Measurements from ENCODE around the gene ST3GAL4. TPM values are rescaled to one million over a fixed set of nuclear protein-coding genes. Genes with fewer than 3 reads are reported as not detected.

The ST3GAL4 gene
- total RNA-seq, 1 experiment from 2014 or later = 11.2 TPM

DNA sequence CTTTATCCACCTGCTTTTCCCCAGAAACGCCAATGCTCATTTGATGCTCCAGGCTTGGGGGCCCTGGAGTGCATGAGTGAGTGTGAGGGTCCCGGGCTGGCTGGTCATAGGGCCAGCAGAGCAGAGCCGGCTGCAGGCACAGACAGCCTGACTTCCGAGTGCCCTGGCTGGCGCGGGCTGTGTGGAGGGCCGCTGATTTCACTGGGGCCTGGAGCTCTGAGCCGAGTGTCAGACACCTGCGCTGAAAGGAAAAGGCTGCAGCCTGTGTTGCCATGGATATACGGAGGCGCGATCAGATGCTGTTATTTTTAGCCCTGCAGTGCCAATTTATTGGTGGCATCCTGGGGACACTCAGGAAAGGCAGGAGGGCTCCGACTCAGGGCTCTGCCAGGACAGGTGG lies 87.6 kb downstream of the ST3GAL4 start:
- no peak overlapping the region for H3K4me3 Mint-ChIP-seq (ENCODE audit: unreplicated experiment)
- H3K4me1 Mint-ChIP-seq (ENCODE audit: low read depth, unreplicated experiment) = peaks cover 7% of the 10 kb centered on the region
- peaks cover 4% of the 10 kb centered on the region for H3K27me3 ChIP-seq (replicated peaks; ENCODE audit: control insufficient read depth, insufficient read depth, low read length)
- H3K4me1 ChIP-seq = no peaks in the 10 kb centered on the region; the same call in 1 of the 2 replicates
- CTCF ChIA-PET = interaction anchor here (1.4 to 4.0 kb wide), 3 partner anchors 37 to 903 kb away, joined by 3 to 84 read pairs (median 7); no protein-coding TSS in a partner anchor
- TF ChIP-seq, protein P1, sequence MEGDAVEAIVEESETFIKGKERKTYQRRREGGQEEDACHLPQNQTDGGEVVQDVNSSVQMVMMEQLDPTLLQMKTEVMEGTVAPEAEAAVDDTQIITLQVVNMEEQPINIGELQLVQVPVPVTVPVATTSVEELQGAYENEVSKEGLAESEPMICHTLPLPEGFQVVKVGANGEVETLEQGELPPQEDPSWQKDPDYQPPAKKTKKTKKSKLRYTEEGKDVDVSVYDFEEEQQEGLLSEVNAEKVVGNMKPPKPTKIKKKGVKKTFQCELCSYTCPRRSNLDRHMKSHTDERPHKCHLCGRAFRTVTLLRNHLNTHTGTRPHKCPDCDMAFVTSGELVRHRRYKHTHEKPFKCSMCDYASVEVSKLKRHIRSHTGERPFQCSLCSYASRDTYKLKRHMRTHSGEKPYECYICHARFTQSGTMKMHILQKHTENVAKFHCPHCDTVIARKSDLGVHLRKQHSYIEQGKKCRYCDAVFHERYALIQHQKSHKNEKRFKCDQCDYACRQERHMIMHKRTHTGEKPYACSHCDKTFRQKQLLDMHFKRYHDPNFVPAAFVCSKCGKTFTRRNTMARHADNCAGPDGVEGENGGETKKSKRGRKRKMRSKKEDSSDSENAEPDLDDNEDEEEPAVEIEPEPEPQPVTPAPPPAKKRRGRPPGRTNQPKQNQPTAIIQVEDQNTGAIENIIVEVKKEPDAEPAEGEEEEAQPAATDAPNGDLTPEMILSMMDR (IDR thresholded peaks at IDR 0.05; ENCODE audit: insufficient read depth in 1 of 2, low read depth in 1 of 2, low read length in 1 of 2, severe bottlenecking in 1 of 2, unreplicated experiment in 1 of 2) = no peak
- no peak for DNase-seq
- no peaks in the 10 kb centered on the region for H3K9me3 ChIP-seq
- no peaks in the 10 kb centered on the region for H3K36me3 Mint-ChIP-seq (ENCODE audit: insufficient read depth, unreplicated experiment)
- POLR2A ChIA-PET = no interaction called here
- H3K36me3 ChIP-seq (ENCODE audit: control insufficient read depth, insufficient read depth, low read length) = no peaks in the 10 kb centered on the region
- intact Hi-C loops (cut with micrococcal nuclease; ENCODE audit: unreplicated experiment) = loop anchor here (5.0 kb wide), 3 partner anchors 119 to 1714 kb away; no protein-coding TSS in a partner anchor
- no peak overlapping the region for H3K27ac Mint-ChIP-seq (ENCODE audit: unreplicated experiment)
- no peaks in the 10 kb centered on the region for H3K9me3 Mint-ChIP-seq (ENCODE audit: unreplicated experiment)
- H3K27me3 Mint-ChIP-seq (ENCODE audit: insufficient read depth, unreplicated experiment) = peaks cover 49% of the 10 kb centered on the region
- no peak overlapping the region for H3K4me3 ChIP-seq (ENCODE audit: low read depth, low read length)
- BruUV-seq (replicated peaks) = no TSS peak

DNA sequence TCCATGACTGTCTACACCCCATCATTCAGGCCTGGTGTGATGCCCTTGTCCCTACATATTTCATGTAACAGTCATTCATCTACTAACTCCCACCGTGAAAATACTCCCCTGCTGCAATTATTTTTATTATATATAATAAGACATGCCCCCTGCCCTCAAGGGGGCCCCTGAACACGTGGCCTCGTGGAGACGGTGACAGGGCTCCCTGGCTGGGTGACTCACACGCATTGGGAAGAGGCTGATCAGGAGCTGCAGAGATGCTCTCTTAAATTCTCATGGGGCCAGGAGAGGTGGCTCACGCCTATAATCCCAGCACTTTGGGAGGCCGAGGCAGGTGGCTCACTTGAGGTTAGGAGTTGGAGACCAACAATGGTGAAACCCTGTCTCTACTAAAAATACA lies 88.6 kb downstream of the ST3GAL4 start:
- Mint-ChIP-seq H3K4me3 (ENCODE audit: unreplicated experiment) (no peak overlapping the region), H3K27me3 (ENCODE audit: insufficient read depth, unreplicated experiment) (peaks cover 49% of the 10 kb centered on the region), H3K27ac (ENCODE audit: unreplicated experiment) (no peak overlapping the region), H3K36me3 (ENCODE audit: insufficient read depth, unreplicated experiment) (no peaks in the 10 kb centered on the region), H3K9me3 (ENCODE audit: unreplicated experiment) (no peaks in the 10 kb centered on the region), H3K4me1 (ENCODE audit: low read depth, unreplicated experiment) (peaks cover 7% of the 10 kb centered on the region)
- DNase-seq = no peak
- H3K4me3 ChIP-seq (ENCODE audit: low read depth, low read length) = no peak overlapping the region
- H3K27me3 ChIP-seq (replicated peaks; ENCODE audit: control insufficient read depth, insufficient read depth, low read length) = peaks cover 4% of the 10 kb centered on the region
- intact Hi-C loops (cut with micrococcal nuclease; ENCODE audit: unreplicated experiment) = loop anchor here (5.0 kb wide), 3 partner anchors 118 to 1713 kb away; no protein-coding TSS in a partner anchor
- no peaks in the 10 kb centered on the region; the same call in 1 of the 2 replicates for H3K4me1 ChIP-seq
- CTCF ChIA-PET = interaction anchor here (1.4 to 4.0 kb wide), 2 partner anchors 36 to 902 kb away, joined by 3 to 84 read pairs; no protein-coding TSS in a partner anchor
- no peaks in the 10 kb centered on the region for H3K36me3 ChIP-seq (ENCODE audit: control insufficient read depth, insufficient read depth, low read length)
- no TSS peak for BruUV-seq (replicated peaks)
- POLR2A ChIA-PET = no interaction called here
- TF ChIP-seq, protein P1 (IDR thresholded peaks at IDR 0.05; ENCODE audit: insufficient read depth in 1 of 2, low read depth in 1 of 2, low read length in 1 of 2, severe bottlenecking in 1 of 2, unreplicated experiment in 1 of 2) = no peak
- H3K9me3 ChIP-seq = no peaks in the 10 kb centered on the region

DNA sequence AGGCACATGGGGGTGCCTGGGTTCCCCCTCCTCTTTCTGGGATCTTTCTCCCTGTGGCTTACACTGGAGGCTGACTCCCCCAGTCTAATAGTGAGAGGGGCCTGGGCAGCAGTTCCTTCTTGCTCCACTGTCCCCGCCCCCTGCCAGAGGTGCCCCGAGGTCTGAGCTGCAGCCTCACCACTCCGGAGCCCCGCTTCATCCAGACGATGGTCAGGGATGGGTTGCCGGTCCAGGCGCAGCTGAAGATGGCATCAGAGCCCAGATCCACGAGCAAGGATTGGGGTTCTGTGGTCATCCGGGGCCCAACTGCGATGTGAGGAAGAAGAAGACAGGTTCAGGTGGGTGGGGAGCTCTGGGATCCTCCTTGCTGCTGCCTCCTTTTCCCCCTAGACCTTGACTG lies 91.1 kb downstream of the ST3GAL4 start:
- POLR2A ChIA-PET = no interaction called here

More for the DNA sequence above, 91.1 kb downstream of the ST3GAL4 start:
- Mint-ChIP-seq H3K9me3 (ENCODE audit: unreplicated experiment) (peaks cover 23% of the 10 kb centered on the region), H3K27me3 (ENCODE audit: insufficient read depth, unreplicated experiment) (peaks cover 41% of the 10 kb centered on the region), H3K27ac (ENCODE audit: unreplicated experiment) (no peak overlapping the region), H3K4me1 (ENCODE audit: low read depth, unreplicated experiment) (no peaks in the 10 kb centered on the region), H3K4me3 (ENCODE audit: unreplicated experiment) (no peak overlapping the region), H3K36me3 (ENCODE audit: insufficient read depth, unreplicated experiment) (no peaks in the 10 kb centered on the region)
- DNase-seq = no peak
- peaks cover 14% of the 10 kb centered on the region; the same call in 1 of the 2 replicates for H3K9me3 ChIP-seq
- CTCF ChIA-PET = no interaction called here
- peaks cover 4% of the 10 kb centered on the region for H3K27me3 ChIP-seq (replicated peaks; ENCODE audit: control insufficient read depth, insufficient read depth, low read length)
- H3K4me1 ChIP-seq = no peaks in the 10 kb centered on the region
- H3K4me3 ChIP-seq (ENCODE audit: low read depth, low read length) = no peak overlapping the region
- intact Hi-C loops (cut with micrococcal nuclease; ENCODE audit: unreplicated experiment) = no loop called here
- TF ChIP-seq, protein P1 (IDR thresholded peaks at IDR 0.05; ENCODE audit: insufficient read depth in 1 of 2, low read depth in 1 of 2, low read length in 1 of 2, severe bottlenecking in 1 of 2, unreplicated experiment in 1 of 2) = no peak
- no peaks in the 10 kb centered on the region for H3K36me3 ChIP-seq (ENCODE audit: control insufficient read depth, insufficient read depth, low read length)
- BruUV-seq (replicated peaks) = no TSS peak
